Activated CD4-positive, CD25-positive, alpha-beta regulatory T cell treated with anti-CD3 and anti-CD28 coated beads, Interleukin-2, amount 50 U/mL, for 72 hours (primary cell): ENCODE measurements around the gene UNC5A.

Experiments
- DNase-seq: peaks from one replicate; pipeline ENCODE4 v3.0.0; 2021

Gene UNC5A

DNA sequence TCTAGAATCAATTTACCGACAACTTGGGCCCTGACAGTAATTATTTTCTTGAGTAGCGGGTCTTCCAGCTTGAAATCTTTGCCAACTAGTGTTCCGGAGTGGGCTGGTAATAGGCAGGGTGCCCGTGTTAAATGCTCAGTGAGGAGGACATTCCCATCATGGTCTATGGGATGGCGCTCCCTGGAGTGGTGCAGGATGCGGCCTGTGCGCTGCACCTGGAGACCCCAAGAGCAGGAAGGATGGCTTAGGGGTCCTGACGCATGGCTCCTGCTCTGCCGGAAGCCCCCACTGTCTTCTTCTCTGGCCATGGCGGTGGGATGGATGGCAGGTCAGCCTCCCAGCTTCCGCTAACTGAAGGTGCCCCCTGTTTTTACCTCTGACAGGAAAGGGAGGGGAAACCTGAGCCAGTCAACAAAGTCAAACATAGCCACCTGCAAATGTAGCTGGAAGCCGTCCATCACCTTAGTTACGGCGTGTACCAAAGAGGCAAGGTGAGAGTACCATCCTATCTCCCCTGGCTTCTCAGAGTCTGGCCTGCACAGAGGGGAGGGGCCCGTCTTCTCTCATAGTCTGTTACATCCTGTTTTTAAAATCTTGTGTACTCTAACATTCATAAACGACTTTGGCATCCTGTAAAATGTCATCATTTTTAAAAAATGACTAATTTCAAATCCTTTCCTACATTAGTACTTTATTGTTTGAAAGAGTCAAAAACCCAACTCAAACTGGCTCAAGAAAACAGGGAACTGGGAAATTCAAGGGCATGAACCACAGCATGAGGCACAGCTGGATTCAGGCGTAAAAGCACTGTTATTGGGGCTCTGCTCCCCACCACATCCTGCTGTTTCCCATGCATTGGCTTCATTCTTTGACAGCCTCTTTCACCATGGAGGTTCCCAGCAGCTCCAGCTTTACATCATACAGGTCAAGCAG is 28.5 kb upstream of the UNC5A start:
- DNase-seq, result no peak

DNA sequence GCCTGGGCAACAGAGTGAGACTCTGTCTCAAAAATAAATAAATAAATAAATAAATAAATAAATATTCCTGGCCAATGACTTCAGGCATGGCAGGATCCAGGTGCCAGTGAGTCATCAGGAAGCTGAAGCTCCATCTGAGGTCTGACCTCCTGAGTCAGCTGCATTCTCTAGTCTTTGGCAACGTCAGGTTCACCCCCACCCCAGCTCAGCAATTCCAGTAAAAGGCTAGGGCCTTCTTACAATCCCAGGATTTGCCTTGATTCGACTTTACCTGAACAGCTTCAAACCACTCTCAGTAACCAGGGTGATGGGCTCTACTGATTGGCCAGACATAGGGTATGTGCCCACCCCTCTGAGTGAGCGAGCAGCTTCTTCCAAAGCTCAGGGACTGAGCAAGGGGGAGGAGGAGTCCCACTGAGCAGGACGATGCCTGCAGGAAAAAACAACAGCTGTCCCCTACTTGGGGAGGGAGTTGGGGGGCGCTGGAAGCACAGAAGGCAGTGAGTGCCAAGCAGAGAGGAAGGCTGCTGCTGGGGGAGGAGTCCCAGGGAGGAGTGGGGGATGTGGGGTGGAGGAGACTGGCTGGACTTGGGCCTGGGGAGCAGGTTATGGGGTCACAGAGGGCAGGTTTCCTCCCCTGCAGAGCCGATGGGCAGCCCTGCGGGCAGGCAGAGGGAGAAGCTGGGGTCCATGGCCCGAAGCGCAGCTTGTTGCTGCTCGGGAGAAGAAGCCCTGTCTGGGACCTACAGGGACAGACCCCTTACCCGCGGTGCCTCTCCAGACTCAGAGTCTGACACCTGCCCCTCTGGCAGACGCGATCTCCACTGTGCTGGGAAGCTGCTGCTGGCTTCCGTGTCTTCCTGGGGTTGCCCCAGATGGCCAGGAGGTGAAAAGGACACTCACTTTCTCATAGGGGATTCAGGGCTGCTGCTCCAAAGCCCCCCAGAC is 25.9 kb upstream of the UNC5A start:
- DNase-seq, result no peak

DNA sequence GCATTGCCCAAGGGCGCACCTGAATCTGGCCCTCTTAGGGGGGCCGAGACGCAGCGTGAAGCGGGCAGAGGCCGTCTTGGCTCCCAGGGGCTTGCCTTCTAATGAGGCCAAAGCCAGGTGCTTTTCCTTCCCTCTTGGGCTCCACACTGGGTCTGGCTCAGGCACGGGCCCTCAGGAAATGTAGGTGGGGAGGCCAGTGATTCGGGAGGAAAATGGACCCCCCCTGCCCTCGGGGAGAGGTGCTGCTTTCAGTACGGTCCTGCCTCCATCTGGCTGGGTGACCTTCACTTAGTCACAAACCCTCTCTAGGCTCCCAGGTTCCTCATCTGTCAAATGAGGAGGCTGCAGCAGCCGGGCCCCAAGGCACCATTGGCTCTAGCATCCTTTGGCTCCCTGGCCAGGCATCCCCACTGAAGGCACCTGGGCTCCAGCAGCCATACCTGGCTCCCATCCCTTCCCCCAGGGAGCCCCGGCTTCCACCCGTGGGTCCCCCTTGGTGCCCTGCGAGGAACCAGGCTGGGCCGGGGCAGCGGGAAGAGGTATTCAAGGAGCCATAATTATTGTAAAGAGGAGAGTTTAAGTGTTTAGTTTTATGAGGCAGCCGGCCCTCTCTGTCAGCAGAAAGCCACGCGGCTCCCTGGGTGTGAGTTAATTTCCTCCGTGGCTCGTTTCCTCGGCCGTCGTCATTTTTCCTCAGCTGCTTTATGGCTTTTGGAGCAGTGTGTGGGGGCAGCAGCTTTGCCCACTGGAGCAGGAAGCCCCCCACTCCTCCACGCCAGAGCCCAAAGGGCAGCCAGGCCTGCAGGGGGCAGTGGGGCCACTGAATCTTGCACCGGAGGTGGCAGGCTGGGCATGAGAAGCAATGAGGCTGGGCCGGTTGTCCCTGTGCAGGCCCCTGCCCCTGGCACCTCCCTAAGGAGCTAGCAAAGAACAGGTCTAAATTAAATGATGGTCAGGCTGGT is 24.9 kb upstream of the UNC5A start:
- DNase-seq, result no peak

- no peak for DNase-seq
Observed at GRCh38 chr5:176787676-176788075, 22.7 kb upstream of the UNC5A start.

DNA sequence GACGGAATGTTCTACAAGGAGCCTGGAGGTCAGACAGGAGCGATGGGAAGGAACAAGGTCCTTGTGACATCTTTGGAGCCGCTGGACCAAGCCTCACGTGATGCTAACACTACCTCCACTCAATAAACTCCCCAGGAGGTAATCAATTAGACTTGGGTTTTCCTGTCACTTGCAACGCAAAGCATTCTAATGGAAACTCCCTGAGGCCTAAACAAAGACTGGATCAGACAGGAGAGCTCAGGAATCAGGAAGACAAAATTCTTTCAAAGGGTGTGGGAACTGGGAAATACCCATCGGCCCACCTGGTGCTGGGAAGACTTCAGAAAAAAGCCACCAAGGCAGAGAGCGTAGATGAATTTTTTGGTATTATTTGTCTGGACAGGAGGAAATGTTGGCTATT is 22.3 kb upstream of the UNC5A start:
- no peak for DNase-seq

GRCh38 chr5:176788941-176789872 is 21.2 kb upstream of the UNC5A start:
- DNase-seq, result no peak

- DNase-seq, result no peak
Observed at GRCh38 chr5:176789873-176790615, 20.3 kb upstream of the UNC5A start.

DNA sequence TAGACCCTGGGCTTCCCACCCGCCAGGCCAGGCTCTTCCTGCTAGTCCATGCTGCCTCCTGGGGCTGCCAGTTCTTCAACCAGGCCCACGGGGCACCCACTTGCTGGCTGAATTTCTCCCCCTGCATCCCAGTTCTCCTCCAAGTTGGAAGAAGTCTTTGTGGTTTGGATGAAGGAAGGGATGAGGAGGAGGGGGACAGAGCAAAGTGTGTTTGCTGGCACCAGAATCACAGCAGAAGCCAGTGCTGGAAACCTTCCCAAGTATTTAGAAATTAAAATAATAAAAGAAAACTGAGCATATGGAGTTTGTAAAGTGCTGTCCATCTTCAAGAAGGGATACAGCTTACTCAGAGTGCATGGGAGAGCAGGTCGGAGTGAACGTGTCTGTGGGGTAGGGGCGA is 19.4 kb upstream of the UNC5A start:
- DNase-seq, result no peak

GRCh38 chr5:176792655-176793342 is 17.6 kb upstream of the UNC5A start:
- no peak for DNase-seq

GRCh38 chr5:176793343-176793699 is 17.0 kb upstream of the UNC5A start:
- no peak for DNase-seq

DNA sequence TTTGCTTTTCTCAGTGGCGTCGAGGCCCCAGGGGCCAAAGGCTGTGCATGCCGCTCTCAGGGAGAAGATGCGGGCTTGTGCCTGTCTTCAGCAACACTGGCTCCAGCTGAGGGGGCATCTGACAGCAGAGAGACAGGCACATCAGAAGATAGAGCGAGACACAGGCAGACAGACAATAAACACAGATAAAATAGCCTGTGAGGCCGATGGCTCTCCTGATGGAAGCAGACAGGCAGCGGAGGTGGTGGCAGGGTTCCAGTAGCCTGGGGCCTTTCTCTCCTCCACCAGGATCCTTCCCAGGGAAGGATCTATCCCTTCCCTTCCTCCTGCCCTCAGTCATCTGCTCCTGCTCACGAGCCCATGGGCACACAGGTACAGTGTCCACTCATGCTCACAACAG is 16.6 kb upstream of the UNC5A start:
- DNase-seq, result no peak

DNA sequence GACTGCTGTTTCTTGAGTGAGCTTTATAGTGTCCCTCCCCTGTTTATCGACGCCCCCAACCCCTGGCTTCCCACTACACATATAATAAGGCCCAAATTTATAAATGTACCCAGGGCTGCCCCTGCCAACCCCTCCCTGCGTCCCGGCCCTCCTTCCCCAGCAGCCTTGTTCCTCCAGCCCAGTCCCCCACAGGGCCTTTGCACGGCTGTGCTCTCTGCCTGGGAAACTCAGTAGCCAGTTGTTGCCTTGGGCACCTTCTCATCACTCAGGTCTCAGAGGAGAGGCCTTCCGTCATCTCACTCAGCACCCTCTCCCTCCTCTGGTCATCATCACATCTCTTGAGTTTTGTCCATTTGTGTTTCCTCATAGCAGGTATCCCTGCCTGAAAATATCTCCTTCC is 15.8 kb upstream of the UNC5A start:
- no peak for DNase-seq

GRCh38 chr5:176796411-176796810 is 13.9 kb upstream of the UNC5A start:
- no peak for DNase-seq

DNA sequence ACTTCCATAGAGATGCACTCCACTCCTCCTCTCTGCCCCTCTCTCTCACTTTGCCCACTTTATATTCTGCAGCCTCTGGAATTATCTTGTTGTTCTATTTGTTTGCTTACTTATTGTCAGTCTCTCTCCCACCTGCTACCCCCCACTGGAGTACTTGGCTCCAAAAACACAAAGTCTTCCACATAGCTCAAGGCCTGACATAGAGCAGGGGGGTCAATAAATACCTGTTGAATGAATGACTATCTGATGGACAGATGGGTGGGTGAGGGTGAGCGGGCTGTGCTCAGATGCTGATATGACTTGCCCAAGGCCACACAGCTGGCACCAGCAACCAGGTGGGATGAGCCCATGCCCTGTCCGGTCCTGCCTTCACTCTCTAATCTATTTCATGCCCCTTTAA is 13.4 kb upstream of the UNC5A start:
- DNase-seq, result no peak

DNA sequence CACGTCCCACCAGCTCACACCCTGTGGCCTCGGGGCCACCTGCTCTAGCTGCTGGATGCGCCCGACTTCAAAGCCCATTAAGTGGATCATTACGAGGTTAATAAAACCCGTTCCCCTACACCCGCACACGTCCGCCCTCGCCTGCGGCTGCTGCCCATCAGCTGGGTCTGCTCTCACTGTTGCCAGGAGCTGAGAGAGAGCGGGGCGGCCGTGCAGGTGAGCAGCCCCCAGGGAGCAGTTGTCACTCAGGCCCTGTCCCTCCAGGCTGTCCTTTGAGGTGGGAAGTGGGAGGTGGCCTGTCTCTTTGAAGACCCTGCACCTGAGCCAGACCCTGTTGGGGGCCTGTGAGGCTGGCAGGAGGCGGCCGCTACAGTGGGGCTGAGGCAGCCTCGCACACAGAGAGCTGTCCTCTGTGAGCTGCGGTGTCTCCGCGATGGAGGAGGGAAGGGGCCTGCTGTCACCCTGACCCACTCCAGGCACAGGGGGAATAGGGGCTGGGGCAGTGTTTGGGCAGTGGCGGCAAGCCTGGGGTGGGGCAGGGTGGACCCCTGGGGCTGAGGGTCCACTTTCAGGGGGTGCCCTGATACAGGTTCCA is 12.8 kb upstream of the UNC5A start:
- no peak for DNase-seq

GRCh38 chr5:176798086-176798876 is 12.1 kb upstream of the UNC5A start:
- no peak for DNase-seq

- no peak for DNase-seq
Observed at GRCh38 chr5:176798949-176799348, 11.4 kb upstream of the UNC5A start.

DNA sequence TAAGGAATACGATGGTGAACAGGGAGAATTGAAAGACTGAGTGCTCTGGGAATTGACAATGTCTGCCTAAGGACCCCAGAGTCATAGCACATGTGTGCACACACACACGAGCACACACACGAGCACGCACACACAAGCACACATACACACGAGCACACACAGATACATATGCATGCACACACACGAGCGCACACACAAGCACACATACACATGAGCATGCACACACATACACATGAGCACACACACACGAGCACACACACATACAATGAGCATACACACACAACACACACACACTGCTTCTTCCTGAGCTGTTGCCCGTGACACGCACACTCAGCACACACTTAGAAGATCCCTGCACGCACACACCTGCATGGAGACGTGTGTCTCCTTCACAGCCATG is 10.9 kb upstream of the UNC5A start:
- DNase-seq, result no peak

- DNase-seq, result no peak
Observed at GRCh38 chr5:176800024-176800423, 10.3 kb upstream of the UNC5A start.
